ENCODE results near the gene PHC3. TPM values are rescaled to one million over a fixed set of nuclear protein-coding genes. Genes with fewer than 3 reads are reported as not detected.
"Not testable (repeated sequence)": the region's sequence is repeated elsewhere in the genome, so short reads cannot be mapped to it uniquely, and the experiment has no call there.

Gene PHC3, protein sequence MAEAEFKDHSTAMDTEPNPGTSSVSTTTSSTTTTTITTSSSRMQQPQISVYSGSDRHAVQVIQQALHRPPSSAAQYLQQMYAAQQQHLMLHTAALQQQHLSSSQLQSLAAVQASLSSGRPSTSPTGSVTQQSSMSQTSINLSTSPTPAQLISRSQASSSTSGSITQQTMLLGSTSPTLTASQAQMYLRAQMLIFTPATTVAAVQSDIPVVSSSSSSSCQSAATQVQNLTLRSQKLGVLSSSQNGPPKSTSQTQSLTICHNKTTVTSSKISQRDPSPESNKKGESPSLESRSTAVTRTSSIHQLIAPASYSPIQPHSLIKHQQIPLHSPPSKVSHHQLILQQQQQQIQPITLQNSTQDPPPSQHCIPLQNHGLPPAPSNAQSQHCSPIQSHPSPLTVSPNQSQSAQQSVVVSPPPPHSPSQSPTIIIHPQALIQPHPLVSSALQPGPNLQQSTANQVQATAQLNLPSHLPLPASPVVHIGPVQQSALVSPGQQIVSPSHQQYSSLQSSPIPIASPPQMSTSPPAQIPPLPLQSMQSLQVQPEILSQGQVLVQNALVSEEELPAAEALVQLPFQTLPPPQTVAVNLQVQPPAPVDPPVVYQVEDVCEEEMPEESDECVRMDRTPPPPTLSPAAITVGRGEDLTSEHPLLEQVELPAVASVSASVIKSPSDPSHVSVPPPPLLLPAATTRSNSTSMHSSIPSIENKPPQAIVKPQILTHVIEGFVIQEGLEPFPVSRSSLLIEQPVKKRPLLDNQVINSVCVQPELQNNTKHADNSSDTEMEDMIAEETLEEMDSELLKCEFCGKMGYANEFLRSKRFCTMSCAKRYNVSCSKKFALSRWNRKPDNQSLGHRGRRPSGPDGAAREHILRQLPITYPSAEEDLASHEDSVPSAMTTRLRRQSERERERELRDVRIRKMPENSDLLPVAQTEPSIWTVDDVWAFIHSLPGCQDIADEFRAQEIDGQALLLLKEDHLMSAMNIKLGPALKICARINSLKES
- polyA plus RNA-seq, result 1 to 10 TPM; 3.7 to 9.4 (median 8.9) TPM

DNA sequence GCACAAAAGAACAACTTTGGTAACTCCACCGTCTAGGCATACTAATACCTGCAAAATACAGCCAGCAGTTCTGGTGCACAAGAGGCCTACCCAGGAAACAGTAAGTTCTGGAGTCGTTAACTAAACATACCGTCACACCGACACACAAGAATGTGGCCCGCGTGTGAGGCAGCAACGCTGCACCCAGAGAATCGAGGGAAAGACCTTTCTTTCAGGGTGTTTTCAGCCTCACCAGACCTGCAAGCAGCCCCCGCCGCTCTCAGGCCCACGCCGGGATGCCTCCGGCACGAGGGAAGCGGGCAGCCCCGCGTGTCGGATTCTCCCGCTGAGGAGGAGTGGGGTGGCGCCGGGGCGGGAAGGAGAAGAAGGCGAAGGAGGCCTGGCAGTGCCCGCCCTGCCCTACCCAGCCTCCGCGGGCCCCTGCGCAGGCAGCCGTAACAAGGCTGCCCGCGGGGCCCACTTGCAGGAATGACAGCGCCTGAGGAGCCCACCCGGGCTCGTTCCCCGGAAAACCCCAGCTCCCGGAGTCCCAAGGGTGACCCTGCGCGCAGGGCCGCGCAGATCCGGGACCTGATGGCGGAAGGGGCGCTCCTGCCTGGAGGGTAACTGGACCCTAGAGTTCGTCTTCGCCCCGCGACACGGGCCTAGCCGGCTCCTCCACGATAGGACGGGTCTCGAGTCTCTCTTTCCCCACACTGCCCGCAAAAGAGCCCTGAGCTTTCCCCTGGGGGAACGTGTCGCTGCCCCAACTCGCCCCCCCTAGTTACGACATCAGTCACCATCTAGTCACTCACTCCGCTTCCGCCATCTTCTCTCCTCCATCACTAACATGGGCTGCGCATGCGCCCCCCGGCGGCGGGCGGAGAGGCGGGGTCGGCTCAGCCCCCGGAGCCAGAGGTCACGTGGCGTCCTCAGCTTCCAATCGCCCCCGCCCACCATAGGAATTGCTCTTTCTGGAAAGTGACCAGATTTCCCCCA, at the start of gene PHC3:
Gene PHC3 (minus strand): TSS at position 826 of the 978 bp plus-strand sequence. CDS start 18 bp downstream, at position 808.
- 0 to 1% (median 0%) methylated on average over 66 to 71 of the region's 71 CpGs for WGBS, 3 donors
- H3K27ac ChIP-seq (ENCODE audit: low read depth, low read length), result peak within 1 kb of the TSS; percentile 60

DNA sequence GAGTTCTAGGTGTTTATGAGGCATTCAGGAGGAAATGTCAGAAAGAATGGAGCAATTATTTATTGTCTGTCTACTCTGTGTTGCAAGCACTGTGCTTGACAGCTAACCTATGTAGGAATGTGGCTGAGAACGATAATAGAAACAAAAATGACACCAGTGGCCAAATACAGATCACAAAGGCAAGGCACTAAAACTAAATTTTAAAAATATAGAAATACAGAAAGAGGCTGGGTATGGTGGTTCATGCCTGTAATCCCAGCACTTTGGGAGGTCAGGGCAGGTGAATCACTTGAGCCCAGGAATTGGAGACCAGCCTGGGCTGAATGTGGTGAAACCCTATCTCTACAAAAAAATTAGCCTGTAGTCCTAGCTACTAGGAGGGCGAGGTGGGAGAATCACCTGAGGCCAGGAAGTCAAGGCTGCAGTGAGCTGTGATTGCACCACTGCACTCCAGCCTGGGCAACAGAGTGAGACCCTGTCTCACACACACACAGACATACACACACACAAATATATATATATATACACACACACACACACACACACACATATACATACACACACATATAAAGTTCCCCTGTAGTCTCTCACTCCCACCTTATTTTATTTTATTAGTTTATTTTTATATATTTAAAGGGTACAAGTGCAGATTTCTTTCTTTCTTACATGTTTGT, 46.7 kb upstream of the PHC3 start:
- H3K27ac ChIP-seq (ENCODE audit: low read depth, low read length), result no peak overlapping the region
- 62 to 75% (median 70%) methylated on average over 2 of the region's 2 CpGs for WGBS, 3 donors

- no peak overlapping the region for H3K27ac ChIP-seq (ENCODE audit: low read depth, low read length)
- 80 to 85% (median 84%) methylated on average over 1 of the region's 1 CpG for WGBS, 3 donors
Observed at GRCh38 chr3:170226426-170226960, 45.0 kb upstream of the PHC3 start.

DNA sequence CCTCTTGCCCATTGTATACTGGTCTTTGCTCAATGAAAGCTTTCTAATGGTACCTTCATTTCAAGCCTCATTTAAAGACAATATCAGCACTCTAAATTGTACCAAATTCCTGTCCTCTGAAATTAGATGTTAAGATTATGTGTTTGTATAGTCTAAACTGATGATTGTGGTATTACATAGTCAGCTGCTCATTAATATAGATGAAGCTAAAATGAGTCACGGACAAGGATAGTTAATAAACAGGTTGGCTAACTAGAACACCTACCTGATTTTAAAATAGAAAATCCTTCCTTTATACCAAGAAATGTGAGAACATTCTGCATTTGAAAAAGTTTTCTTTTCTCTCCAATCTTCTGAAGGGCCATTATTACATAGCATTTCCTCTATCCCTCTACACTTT, 43.6 kb upstream of the PHC3 start:
- WGBS, 3 donors, result 78 to 95% (median 92%) methylated on average over 1 of the region's 1 CpG

GRCh38 chr3:170222647-170223541, 41.4 kb upstream of the PHC3 start:
- H3K27ac ChIP-seq (ENCODE audit: low read depth, low read length), result peak overlapping the region; percentile 73
- WGBS, 3 donors, result 1 to 2% (median 1%) methylated on average over 41 to 42 of the region's 42 CpGs

More for the DNA sequence above, 43.6 kb upstream of the PHC3 start:
- H3K27ac ChIP-seq (ENCODE audit: low read depth, low read length), result no peak overlapping the region

DNA sequence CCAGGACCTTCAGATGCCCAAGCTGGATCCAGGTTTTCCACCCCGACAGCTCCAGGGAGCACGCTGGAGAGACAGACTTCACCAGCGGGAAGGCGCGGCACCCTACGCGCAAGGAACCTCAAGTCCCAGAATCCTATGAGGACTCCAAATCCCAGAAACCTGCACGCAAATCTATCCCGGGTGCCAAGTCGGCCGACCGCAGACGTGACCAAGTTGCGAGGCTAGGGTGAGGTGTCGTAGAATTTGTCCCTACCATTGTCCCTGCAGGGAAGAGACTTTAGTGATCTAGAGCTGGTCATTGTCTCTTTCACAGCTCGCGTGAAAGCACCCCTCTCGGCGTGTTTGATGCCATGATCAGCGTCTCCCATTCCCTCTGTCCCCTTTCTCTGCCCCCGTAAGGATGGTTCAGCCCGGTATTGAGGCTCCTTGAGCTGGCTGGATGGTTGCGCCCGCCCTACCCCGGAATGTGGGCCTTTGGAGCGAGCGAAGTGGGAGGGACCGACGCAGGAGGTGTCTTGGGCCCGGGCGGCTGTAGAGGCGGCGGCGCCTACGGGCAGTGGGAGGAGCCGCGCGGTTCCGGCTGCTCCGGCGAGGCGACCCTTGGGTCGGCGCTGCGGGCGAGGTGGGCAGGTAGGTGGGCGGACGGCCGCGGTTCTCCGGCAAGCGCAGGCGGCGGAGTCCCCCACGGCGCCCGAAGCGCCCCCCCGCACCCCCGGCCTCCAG, 40.6 kb upstream of the PHC3 start, which contains the start of gene PRKCI:
Gene PRKCI (plus strand): TSS at position 501 of the 723 bp plus-strand sequence. CDS start 246 bp downstream, outside the sequence.
- WGBS, 3 donors, result 0% methylated on average over 56 to 60 of the region's 60 CpGs
- peak within 1 kb of the TSS; percentile 73 for H3K27ac ChIP-seq (ENCODE audit: low read depth, low read length)

DNA sequence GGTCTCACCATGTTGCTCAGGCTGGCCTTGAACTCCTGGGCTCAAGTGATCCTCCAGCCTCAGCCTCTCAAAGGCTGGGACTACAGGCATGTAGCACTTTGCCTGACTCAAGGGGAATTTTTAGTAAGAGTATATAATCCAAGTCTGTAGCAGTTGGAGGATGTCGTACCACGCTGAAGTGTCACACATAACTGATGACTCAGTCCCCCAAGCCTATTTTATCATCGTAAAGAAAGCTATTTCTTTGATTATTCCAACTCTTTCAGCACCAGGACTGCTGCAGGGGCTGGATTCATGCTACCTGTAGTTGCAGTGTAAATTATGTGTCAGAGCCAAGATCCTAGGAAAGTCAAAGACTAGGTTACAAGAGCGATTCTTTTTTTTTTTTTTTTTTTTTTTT, 39.3 kb upstream of the PHC3 start:
- WGBS, 3 donors, result 86 to 93% (median 92%) methylated on average over 4 of the region's 4 CpGs
- no peak overlapping the region for H3K27ac ChIP-seq (ENCODE audit: low read depth, low read length)

DNA sequence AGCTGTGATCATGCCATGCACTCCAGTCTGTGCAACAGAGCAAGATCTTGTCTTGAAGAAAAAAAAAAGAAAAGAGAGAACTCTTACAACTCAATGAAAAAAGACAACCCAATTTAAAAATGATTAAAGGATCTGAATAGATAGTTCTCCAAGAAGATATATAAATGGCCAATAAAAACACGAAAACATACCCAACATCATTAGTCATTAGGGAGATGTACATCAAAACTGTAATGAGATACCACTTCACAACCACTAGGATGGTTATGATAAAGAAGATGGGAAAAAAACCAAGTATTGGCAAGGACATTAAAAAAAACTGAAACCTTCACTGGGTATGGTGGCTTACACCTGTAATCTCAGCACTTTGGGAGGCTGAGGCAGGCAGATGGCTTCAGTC, 38.3 kb upstream of the PHC3 start:
- WGBS, 3 donors, result 94 to 97% (median 95%) methylated on average over 1 of the region's 1 CpG
- no peak overlapping the region for H3K27ac ChIP-seq (ENCODE audit: low read depth, low read length)

GRCh38 chr3:170211668-170212067, 30.1 kb upstream of the PHC3 start:
- H3K27ac ChIP-seq (ENCODE audit: low read depth, low read length), result no peak overlapping the region
- 96 to 97% (median 97%) methylated on average over 1 of the region's 1 CpG for WGBS, 3 donors

DNA sequence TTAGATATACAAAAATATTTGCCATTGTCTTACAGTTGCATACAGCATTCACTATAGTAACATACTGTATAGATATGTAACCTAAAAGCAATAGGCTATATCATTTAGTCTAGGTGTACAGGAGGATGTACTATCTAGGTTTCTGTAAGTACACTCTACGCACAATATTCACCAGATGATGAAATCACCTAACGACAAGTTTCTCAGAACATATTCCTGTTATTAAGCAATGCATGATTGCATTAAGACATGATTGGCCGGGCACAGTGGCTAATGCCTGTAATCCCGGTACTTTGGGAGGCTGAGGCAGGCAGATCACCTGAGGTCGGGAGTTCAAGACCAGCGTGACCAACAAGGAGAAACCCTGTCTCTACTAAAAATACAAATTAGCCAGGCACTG, 26.2 kb upstream of the PHC3 start:
- WGBS, 3 donors, result 62 to 72% (median 64%) methylated on average over 6 of the region's 6 CpGs

DNA sequence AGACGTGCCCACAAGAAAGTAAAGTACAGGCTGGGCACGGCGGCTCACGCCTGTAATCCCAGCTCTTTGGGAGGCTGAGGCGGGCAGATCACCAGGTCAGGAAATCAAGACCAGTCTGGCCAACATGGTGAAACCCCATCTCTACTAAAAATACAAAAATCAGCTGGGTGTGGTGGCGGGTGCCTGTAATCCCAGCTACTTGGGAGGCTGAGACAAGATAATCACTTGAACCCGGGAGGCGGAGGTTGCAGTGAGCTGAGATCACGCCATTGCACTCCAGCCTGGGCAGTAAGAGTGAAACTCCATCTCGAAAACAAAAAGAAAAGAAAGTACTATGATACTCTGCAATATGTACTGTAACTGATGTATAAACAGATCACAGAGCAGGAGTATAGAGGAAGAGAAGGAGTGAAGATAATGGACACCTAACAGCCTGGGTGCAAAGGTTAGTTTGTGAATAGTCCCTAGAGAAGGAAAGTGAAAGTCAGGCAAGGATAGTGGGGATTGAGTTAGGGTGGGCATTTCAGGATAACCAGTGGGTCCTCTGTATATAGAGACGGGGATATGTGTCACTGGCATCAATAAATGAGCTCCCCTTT, 24.7 kb upstream of the PHC3 start:
- 91 to 92% (median 91%) methylated on average over 11 of the region's 11 CpGs for WGBS, 3 donors
- H3K27ac ChIP-seq (ENCODE audit: low read depth, low read length), result not testable (repeated sequence)

More for the DNA sequence above, 26.2 kb upstream of the PHC3 start:
- no peak overlapping the region for H3K27ac ChIP-seq (ENCODE audit: low read depth, low read length)

GRCh38 chr3:170205302-170205701, 23.8 kb upstream of the PHC3 start:
- H3K27ac ChIP-seq (ENCODE audit: low read depth, low read length), result no peak overlapping the region
- 69 to 93% (median 85%) methylated on average over 2 of the region's 2 CpGs for WGBS, 3 donors

DNA sequence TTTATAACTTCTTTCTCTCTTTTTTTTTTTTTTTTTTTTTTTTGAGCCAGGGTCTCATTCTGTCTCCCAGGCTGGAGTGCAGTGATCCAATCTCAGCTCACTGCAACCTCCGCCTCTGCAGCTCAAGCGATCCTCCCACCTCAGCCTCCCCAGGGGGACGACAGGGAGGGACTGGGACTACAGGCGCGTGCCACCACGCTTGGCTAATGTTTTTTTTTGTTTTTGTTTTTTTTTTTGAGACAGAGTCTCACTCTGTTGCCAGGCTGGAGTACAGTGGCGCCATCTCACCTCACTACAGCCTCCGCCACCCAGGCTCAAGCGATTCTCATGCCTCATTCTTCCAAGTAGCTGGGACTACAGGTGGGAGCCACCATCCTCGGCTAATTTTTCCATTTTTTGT, 23.0 kb upstream of the PHC3 start:
- H3K27ac ChIP-seq (ENCODE audit: low read depth, low read length), result no peak overlapping the region
- WGBS, 3 donors, result 90 to 97% (median 91%) methylated on average over 10 of the region's 10 CpGs

DNA sequence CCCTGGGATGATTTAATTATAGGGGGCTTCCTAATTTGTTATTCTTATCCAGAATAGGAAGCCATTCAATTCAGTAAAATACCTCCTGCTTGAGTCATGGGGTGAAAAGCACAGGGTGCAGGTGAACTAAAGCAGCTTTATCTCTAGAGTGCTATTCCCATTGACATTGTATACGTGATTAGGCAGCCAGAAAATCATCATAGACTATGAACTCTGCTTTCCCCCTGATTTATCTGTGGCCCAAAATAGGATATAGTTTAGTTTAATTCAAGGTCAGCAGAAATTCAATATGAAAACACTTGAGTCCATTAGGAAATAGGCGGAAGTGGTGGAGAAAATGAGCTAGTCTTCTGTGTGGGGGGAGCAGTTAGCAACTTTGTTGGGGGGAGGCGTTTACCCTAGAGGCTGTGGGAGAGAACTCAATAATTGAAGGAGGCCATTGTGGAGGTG, 22.5 kb upstream of the PHC3 start:
- 54 to 68% (median 65%) methylated on average over 3 of the region's 3 CpGs for WGBS, 3 donors
- H3K27ac ChIP-seq (ENCODE audit: low read depth, low read length), result no peak overlapping the region

- H3K27ac ChIP-seq (ENCODE audit: low read depth, low read length), result no peak overlapping the region
- WGBS, 3 donors, result 69 to 94% (median 93%) methylated on average over 4 of the region's 4 CpGs
Observed at GRCh38 chr3:170203457-170203856, 21.9 kb upstream of the PHC3 start.

Data from adipose tissue (tissue), 3 donors.